Measurements from ENCODE around the gene PTPRG. TPM values are rescaled to one million over a fixed set of nuclear protein-coding genes. Genes with fewer than 3 reads are reported as not detected.

The PTPRG gene
- total and polyA plus RNA-seq, 2 donors (not counting 3 experiments of a cell fraction or from before 2014, with no cell fraction given) = 8.9 to 39.1 TPM

- Histone ChIP-seq H3K79me2 (ENCODE audit: control insufficient read depth, insufficient read depth, low read length) (no peaks in the 10 kb centered on the region), H2AFZ (ENCODE audit: low read depth, low read length) (no peak overlapping the region), H3K4me1 (ENCODE audit: control insufficient read depth, extremely low read depth, insufficient read depth, low read length) (no peaks in the 10 kb centered on the region), H3K36me3 (ENCODE audit: control insufficient read depth in 2 of 2, extremely low read depth in 1 of 2, insufficient read depth in 2 of 2, low read length in 2 of 2) (no peaks in the 10 kb centered on the region), H3K4me2 (ENCODE audit: insufficient read depth, low read length) (no peak overlapping the region), H3K27me3 (ENCODE audit: control insufficient read depth in 2 of 2, insufficient read depth in 2 of 2, low read length in 2 of 2) (no peaks in the 10 kb centered on the region), H4K20me1 (replicated peaks; ENCODE audit: control insufficient read depth, extremely low read depth, insufficient read depth, low read length) (no peaks in the 10 kb centered on the region), H3K9me3 (replicated peaks; ENCODE audit: control insufficient read depth, insufficient read depth, low read length) (no peaks in the 10 kb centered on the region), H3K27ac (ENCODE audit: insufficient read depth, low read depth, low read length) (no peak overlapping the region), H3K4me3 (replicated peaks in 1 of 3; ENCODE audit: insufficient read depth in 1 of 3, low read depth in 1 of 3, low read length in 3 of 3) (no peak overlapping the region), H3K9me1 (replicated peaks; ENCODE audit: control insufficient read depth, extremely low read depth, insufficient read depth, low read length) (no peaks in the 10 kb centered on the region), H3K9ac (replicated peaks; ENCODE audit: extremely low read depth, insufficient read depth, low read length) (no peak overlapping the region)
- ChIA-PET POLR2A (no interaction called here), CTCF (no interaction called here)
- BruUV-seq (replicated peaks) = no TSS peak
- no peak for DNase-seq (ENCODE audit: low read depth, low spot score)
- dilution Hi-C loops (cut with MboI; ENCODE audit: extremely low pct_ligation_motif_present, low sequenced_read_pairs) (no loop called here), intact Hi-C loops (cut with micrococcal nuclease) (no loop called here)
- TF ChIP-seq MYC (IDR thresholded peaks at IDR 0.05; ENCODE audit: low read depth, low read length) (no peak), POLR2A (IDR thresholded peaks at IDR 0.05; ENCODE audit: low read depth, low read length) (no peak), GATA2 (IDR thresholded peaks at IDR 0.05; ENCODE audit: insufficient read depth, insufficient read length, low read depth, low read length) (no peak), EZH2 (IDR thresholded peaks at IDR 0.05; ENCODE audit: borderline replicate concordance, low read depth, low read length, severe bottlenecking) (no peak), CTCF (IDR thresholded peaks at IDR 0.05; ENCODE audit: extremely low read depth in 1 of 2, insufficient read depth in 1 of 2, low read depth in 1 of 2, low read length in 2 of 2) (no peak), MAX (IDR thresholded peaks at IDR 0.05; ENCODE audit: insufficient read depth, insufficient read length) (no peak), JUN (IDR thresholded peaks at IDR 0.05; ENCODE audit: borderline replicate concordance, insufficient read depth, insufficient read length, low read depth) (no peak), FOS (IDR thresholded peaks at IDR 0.05; ENCODE audit: borderline replicate concordance, insufficient read depth, low read length) (no peak)
- FAIRE-seq = no peak
Observed at GRCh38 chr3:61679026-61679425, 117.7 kb downstream of the PTPRG start.
